ENCODE results near the gene CNPY2. TPM values are rescaled to one million over a fixed set of nuclear protein-coding genes. Genes with fewer than 3 reads are reported as not detected.

CNPY2 gene
- total and polyA plus RNA-seq, 2 of the 13 experiments (the other 11 are each of a cell fraction or from before 2014, with no cell fraction given) = 285 to 356 TPM

DNA sequence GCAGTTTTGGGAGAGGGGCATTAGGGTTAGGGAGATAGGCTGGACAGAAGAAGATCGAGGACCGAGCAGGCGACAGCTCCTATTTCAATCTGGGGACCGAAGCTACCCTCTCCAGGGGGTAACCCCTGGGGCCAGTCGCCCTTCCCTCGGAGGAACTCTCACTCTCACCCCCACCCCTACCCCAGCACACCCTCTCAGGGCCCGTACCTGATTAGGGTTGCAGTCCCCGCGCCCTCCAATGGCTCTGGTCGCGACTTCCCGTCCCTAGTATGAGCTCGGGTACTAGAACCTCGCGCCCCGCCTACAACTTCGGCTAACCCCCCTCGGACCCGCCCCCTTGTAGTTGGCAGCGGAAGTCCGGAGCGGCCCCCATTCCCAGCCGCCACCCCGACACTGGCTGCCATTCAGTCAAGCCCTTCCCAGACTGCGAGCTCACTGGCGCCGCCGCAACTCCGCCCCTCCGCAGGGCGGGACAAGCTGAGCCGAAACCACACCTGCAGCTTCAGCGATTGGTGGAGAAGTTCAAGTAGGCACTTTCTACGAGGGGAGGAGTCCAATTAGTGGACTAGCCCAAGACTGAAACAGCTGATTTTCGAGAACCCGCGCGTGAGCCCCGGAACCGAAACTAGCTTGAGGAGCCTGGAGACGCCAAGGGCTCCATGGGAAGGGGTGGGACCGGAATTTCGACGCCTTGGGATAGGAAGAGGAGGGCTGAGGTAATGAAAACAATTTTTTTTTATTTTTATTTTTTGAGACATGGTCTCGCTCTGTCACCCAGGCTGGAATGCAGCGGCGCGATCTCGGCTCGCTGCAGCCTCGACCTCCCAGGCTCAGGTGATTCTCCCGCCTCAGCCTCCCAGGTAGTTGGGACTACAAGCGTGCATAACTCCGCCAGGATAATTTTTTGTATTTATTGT is 44.3 kb upstream of the CNPY2 start, which contains the start of gene STAT2 (continued):
- TF ChIP-seq MAZ (IDR thresholded peaks at IDR 0.05; ENCODE audit: borderline replicate concordance, low read depth, low read length) (0 out of 2 replicates have a peak, but pooled peaks have one; percentile 61), MAZ (CRISPR knock-in tag; IDR thresholded peaks at IDR 0.05; ENCODE audit: low read depth) (peak; percentile 74), SRSF1 (optimal IDR thresholded peaks at IDR 0.05; ENCODE audit: low read depth, low read length) (peak; percentile 50), ZNF333 (CRISPR knock-in tag; IDR thresholded peaks at IDR 0.05; ENCODE audit: borderline replicate concordance) (no peak), KMT2B (CRISPR knock-in tag; IDR thresholded peaks at IDR 0.05) (peak; percentile 86), RFX5 (IDR thresholded peaks at IDR 0.05; ENCODE audit: low read depth, low read length) (peak; percentile 44; the same call in 1 of the 2 replicates), MAF1 (CRISPR knock-in tag; IDR thresholded peaks at IDR 0.05; ENCODE audit: borderline replicate concordance) (peak; percentile 92; the same call in 1 of the 2 replicates), ZMAT3 (CRISPR knock-in tag; conservative IDR thresholded peaks at IDR 0.05) (peak; percentile 72), NCOA2 (CRISPR knock-in tag; IDR thresholded peaks at IDR 0.05) (no peak), ATF7 (IDR thresholded peaks at IDR 0.05) (no peak), ATF7 (CRISPR knock-in tag; IDR thresholded peaks at IDR 0.05) (no peak), CREM (IDR thresholded peaks at IDR 0.05) (peak; percentile 79), CREM (CRISPR knock-in tag; IDR thresholded peaks at IDR 0.05) (no peak), POLR2AphosphoS2 (IDR thresholded peaks at IDR 0.05; ENCODE audit: low read depth, low read length) (no peak), ZNF605 (CRISPR knock-in tag; IDR thresholded peaks at IDR 0.05) (peak; percentile 61; the same call in 1 of the 2 replicates), ZMYM3 (CRISPR knock-in tag; IDR thresholded peaks at IDR 0.05) (no peak; the same call in 1 of the 2 replicates), ZNF546 (CRISPR knock-in tag; conservative IDR thresholded peaks at IDR 0.05) (no peak), KDM5B (CRISPR knock-in tag; IDR thresholded peaks at IDR 0.05; ENCODE audit: borderline replicate concordance) (no peak; the same call in 1 of the 2 replicates), ZNF639 (CRISPR knock-in tag; conservative IDR thresholded peaks at IDR 0.05) (no peak), ZFP36L1 (CRISPR knock-in tag; IDR thresholded peaks at IDR 0.05) (no peak), ISX (CRISPR knock-in tag; conservative IDR thresholded peaks at IDR 0.05) (no peak), ZNF24 (IDR thresholded peaks at IDR 0.05) (no peak), KDM3A (CRISPR knock-in tag; IDR thresholded peaks at IDR 0.05; ENCODE audit: low read depth) (peak; percentile 27; the same call in 1 of the 2 replicates), HOMEZ (CRISPR knock-in tag; IDR thresholded peaks at IDR 0.05; ENCODE audit: low read depth) (peak; percentile 83; the same call in 1 of the 2 replicates), ELF1 (CRISPR knock-in tag; IDR thresholded peaks at IDR 0.05) (peak; percentile 73), IKZF5 (CRISPR knock-in tag; IDR thresholded peaks at IDR 0.05) (0 out of 2 replicates have a peak, but pooled peaks have one; percentile 18), EP300 (IDR thresholded peaks at IDR 0.05; ENCODE audit: low read depth in 2 of 2, low read length in 2 of 2) (peak; percentile 11 to 65; a peak in 2 of 4 replicates), EP300 (CRISPR knock-in tag; IDR thresholded peaks at IDR 0.05; ENCODE audit: borderline replicate concordance) (no peak; the same call in 1 of the 2 replicates), RNF2 (conservative IDR thresholded peaks at IDR 0.05; ENCODE audit: low read depth) (no peak)

Measured in HepG2 (cell line).